ENCODE measurements around the gene TMEM38B.
A peak's percentile ranks its signal among the peaks of the same experiment; 100 is the strongest.
"Not testable (repeated sequence)": the region's sequence is repeated elsewhere in the genome, so short reads cannot be mapped to it uniquely, and the experiment has no call there.

TMEM38B gene

DNA sequence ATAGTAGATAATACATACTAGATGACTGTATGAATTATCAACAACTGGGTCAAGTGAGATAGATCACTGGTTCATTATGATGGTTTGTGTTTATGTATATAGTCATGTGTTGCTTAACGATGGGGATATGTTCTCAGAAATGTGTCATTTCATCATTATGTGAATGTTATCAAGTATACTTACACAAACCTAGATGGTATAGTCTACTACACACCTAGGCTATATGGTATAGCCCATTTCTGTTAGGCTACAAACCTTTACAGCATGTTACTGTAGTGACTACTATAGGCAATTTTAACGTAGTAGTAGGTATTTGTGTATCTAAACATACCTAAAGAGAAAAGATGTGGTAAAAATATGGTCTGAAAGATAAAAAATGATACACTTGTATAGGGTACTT lies 31.0 kb downstream of the TMEM38B start:
- FAIRE-seq = no peak

DNA sequence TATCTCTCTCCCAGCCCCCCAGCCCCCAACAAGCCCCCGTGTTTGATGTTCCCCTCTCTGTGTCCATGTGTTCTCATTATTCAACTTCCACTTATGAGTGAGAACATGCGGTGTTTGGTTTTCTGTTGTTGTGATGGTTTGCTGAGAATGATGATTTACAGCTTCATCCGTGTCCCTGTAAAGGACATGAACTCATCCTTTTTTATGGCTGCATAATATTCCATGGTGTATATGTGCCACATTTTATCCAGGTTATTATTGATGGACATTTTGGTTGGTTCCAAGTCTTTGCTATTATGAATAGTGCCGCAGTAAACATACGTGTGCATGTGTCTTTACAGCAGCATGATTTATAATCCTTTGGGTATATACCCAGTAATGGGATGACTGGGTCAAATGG lies 33.9 kb downstream of the TMEM38B start:
- FAIRE-seq = not testable (repeated sequence)

DNA sequence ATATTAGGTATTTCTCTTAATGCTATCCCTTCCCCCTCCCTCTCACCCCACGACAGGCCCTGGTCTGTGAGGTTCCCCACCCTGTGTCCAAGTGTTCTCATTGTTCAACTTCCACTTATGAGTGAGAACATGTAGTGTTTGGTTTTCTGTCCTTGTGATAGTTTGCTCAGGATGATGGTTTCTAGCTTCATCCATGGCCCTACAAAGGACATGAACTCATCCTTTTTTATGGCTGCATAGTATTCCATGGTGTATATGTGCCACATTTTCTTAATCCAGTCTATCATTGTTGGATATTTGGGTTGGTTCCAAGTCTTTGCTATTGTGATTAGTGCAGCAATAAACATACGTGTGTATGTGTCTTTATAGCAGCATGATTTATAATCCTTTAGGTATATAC lies 37.1 kb downstream of the TMEM38B start:
- FAIRE-seq = not testable (repeated sequence)

DNA sequence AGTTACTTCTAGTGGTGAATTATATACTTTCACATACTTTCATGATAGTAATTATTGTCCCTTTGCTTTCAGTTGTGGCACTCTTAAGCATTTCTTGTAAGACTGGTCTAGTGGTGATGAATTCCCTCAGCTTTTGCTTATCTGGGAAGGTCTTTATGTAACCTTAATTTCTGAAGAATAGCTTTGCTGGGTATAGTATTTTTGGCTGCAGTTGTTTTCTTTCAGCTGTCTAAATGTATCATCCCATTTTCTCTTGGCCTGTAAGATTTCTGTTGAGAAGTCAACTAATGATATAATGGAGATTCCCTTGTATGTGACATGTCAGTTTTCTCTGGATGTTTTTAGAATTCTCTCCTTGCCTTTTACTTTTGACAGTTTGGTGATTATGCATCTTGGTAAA lies 41.0 kb downstream of the TMEM38B start:
- FAIRE-seq = no peak

DNA sequence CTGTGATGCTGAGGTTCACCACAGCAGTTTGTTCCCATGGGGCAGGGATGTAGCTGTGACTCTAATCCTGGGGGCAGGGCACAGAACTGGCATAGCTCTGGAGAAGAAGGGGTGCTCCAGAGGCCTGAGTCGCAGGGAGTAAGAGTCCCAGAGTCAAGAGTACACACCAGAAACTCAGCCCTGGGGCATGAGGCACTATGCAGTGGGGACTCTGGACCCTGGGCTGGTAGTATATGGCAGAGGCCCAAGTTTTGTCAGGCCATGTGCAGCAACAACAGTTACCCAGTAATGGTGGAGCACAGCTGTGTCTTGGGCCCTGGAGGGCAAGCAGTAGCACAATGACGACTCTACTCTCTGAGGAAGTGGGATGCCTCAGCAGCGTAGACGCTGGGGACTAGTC lies 42.9 kb downstream of the TMEM38B start:
- FAIRE-seq = no peak

DNA sequence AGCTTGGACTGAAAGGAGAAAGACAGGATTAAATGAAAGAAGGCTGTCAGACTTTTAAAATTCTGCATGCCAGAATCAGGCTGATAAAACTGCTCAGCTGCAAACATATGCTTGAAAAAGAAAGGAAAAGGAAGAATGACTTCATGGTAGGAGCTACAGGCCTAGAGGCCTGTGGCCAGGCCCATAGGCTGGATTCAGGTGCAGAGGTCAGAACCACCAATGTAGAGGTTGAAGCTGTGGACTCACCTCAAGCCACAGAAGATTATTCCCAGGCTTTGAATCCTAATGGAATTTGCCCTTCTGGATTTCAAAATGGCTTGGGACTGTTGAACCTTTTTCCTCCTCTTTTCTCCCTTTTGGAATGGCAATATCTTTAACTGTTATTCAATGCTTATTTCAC lies 47.7 kb downstream of the TMEM38B start:
- FAIRE-seq = no peak

DNA sequence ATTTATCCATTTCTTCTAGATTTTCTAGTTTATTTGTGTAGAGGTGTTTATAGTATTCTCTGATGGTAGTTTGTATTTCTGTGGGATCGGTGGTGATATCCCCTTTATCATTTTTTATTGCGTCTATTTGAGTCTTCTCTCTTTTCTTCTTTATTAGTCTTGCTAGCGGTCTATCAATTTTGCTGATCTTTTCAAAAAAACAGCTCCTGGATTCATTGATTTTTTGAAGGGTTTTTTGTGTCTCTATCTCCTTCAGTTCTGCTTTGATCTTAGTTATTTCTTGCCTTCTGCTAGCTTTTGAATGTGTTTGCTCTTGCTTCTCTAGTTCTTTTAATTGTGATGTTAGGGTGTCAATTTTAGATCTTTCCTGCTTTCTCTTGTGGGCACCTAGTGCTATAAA lies 53.0 kb downstream of the TMEM38B start:
- FAIRE-seq = not testable (repeated sequence)

DNA sequence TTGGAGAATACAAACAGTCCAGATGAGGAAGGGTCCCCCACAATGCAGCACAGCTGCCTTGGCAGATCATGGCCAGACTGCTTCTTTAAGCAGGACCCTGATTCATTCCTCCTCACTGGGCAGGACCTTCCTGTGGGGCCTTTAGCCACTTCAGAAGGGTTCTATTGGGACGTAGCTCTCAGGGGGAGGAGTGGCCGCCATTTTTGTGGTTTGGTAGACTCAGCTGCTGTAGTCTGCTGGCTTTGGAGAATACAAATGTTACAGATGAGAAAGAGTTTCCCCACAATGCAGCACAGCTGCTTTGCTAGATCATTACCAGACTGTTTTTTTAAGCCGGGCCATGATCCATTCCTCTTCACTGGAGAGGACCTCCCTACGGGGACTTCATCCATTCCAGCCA lies 57.4 kb downstream of the TMEM38B start:
- no peak for FAIRE-seq

DNA sequence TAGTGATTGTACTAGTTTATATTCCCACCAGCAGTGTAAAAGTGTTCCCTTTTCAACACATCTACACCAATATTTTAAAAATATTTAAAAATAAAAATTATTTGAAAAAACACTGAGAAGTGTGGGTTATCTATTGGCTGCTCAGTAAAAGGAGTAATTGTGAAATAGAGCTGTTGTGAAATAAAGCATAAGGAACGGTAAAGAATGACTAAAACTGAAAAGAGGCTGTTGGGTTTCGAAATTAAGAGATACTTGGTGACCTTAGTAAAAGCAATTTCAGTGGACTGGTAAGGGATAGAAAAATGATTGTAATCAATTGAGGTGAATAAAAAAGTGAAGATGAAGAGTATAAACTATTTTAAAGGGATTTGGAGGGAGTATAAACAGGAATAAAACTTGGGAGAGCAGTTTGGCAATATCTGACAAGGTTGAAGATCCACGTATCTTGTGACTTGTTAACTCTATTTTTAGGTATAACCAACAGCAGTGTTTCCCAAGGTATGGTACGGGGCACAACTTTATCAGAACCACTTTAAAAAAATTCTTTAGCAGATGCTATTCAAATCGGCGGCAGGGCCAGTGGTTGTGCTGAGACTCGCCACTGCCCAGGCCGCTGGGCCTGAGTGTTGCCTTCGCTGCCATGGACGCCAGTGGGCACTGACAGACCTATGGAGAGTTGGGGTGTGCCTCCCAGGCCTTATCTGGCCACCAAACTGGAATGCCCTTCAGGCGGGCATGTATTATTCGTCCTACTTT lies 63.3 kb downstream of the TMEM38B start:
- FAIRE-seq = no peak

DNA sequence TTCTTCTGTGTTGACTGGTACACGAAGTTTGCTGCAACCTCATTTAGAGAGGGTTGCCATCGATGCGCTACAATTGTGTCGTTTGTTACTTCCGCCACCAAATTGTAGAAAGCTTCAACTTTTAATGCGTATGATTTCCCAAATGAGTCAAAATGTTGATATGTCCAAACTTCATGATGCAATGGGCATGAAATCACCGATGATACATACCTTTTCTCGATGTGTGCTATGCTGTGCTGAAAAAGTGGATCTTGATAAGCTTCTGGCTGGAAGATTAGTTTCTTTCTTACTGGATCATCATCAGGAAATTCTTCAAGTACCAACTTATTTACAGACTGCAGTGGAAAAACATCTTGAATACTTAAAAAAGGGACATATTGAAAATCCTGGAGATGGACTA lies 65.7 kb downstream of the TMEM38B start:
- no peak for FAIRE-seq

DNA sequence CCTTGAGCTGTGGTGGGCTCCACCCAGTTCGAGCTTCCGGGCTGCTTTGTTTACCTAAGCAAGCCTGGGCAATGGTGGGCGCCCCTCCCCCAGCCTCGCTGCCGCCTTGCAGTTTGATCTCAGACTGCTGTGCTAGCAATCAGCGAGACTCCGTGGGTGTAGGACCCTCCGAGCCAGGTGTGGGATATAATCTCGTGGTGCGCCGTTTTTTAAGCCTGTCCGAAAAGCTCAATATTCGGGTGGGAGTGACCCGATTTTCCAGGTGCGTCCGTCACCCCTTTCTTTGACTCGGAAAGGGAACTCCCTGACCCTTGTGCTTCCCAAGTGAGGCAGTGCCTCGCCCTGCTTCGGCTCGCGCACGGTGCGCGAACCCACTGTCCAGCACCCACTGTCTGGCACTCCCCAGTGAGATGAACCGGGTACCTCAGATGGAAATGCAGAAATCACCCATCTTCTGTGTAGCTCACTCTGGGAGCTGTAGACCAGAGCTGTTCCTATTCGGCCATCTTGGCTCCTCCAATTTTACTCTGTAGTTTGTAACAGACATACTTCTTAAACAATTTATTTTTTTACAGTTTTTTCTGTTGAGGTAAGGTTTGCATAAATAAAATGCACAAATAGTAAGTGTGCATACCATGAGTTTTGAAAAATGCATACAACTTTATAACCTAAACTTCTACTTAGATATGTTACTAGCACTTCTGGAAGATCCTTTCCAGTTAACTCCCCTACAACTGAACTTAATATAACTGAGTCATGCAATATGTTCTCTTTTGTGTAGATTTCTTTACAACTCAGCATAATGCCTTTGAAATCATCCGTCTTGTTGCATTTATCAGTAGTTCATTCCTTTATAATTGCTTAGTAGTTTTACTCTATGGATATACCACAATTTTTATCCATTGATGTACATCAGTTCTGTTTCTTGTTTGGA lies 88.5 kb downstream of the TMEM38B start:
- FAIRE-seq = not testable (repeated sequence)

DNA sequence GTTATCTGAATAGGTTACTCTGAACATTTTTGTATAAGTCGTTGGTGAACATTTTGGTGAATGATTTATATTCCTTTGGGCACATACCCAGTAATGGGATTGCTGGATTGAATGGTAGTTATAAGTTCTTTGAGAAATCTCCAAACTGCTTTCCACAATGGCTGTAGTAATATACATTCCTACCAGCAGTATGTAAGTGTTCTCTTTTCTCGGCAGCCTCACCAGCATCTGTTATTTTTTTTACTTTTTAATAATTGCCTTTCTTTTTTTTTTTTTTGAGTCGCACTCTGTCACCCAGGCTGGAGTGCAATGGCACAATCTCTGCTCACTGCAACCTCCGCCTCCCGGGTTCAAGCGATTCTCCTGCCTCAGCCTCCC lies 89.1 kb downstream of the TMEM38B start:
- FAIRE-seq = not testable (repeated sequence)

DNA sequence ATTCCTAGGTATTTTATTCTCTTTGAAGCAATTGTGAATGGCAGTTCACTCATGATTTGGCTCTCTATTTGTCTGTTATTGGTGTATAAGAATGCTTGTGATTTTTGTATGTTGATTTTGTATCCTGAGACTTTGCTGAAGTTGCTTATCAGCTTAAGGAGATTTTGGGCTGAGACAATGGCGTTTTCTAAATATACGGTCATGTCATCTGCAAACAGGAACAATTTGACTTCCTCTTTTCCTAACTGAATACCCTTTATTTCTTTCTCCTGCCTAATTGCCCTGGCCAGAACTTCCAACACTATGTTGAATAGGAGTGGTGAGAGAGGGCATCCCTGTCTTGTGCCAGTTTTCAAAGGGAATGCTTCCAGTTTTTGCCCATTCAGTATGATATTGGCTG lies 92.5 kb downstream of the TMEM38B start:
- not testable (repeated sequence) for FAIRE-seq

DNA sequence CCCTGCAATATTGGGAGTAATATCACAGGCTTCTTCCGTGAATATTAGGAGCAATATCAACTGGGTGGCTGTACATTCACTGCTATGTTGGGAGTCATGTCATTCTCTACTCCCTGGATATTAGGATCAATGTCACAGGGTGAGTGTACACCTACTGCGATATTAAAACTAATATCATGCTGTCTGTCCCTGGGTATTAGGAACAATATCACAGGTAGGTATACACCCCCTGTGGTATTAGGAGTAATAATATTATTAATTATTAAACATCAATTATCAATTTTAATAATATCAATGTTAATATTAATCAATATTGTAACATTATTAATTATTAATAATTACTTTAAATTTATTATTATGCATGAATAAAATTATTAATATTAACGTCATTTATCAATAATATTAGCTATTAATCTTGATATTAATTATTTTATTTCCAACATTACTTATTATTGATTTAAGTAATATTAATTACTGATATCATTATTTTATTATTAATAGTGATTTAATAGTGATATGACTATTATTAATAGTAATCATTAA lies 121.9 kb downstream of the TMEM38B start:
- FAIRE-seq = peak; percentile 97

DNA sequence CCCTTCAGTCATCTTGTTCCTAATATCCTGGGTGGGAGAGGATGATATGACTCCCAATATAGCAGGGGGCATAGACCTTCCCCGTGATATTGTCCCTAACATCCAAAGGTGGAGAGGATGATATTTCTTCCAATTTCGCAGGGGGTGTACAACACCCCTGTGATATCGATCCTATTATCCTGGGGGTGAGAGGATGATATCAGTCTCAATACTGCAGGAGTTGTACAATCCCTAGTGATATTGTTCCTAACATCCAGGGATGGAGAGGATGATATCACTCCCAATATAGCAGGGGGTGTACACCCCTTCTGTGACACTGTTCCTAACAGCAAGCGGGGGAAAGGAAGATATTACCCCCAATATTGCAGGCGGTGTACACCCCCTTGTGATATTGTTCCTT lies 122.6 kb downstream of the TMEM38B start:
- FAIRE-seq = no peak

DNA sequence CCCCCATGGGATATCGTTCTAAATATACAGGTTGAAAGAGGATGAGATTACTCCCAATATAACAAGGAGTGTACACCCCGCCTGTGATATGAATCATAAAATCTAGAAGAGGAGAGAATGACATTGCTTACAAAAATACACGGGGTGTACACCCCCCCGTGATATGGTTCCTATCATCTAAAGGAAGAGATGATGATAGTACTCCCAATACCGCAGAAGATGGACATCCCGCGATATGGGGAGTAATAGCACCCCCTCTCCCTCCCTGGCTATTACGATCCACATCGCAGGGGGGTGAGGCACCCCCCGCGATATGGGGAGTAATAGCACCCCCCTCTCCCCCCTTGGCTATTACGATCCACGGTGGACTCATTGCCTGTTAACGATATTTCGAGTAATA lies 124.6 kb downstream of the TMEM38B start:
- FAIRE-seq = no peak

DNA sequence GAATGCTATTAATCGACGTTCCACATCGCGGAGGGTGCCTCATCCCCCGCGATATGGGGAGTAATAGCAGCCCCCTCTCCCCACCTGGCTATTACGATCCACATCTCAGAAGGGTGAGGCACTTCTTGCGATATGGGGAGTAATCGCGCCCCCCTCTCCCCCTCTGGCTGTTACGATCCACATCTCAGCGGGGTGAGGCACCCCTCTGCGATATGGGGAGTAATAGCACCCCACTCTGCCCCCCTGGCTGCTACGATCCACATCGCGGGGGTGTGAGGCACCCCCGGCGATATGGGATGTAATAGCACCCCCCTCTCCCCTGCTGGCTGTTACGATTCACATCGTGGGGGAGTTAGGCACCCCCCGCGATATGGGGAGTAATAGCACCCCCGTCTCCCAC lies 128.5 kb downstream of the TMEM38B start:
- no peak for FAIRE-seq
